Ishikawa (cell line): Measurements from ENCODE around the gene PRUNE2.

Source experiments
- CEBPB ChIP-seq: IDR thresholded peaks from 2 replicates; pipeline ENCODE4 v1.6.1; 2012
- CREB1 ChIP-seq: IDR thresholded peaks from 2 replicates; pipeline ENCODE4 v1.6.1; 2012; ENCODE audit warnings: low read depth
- EGR1 ChIP-seq: IDR thresholded peaks from 2 replicates; pipeline ENCODE4 v1.6.1; 2012
- EP300 ChIP-seq: IDR thresholded peaks from 2 replicates; pipeline ENCODE4 v1.6.1; 2012; ENCODE audit warnings: borderline replicate concordance
- FOXM1 ChIP-seq: IDR thresholded peaks from 2 replicates; pipeline ENCODE4 v1.6.1; 2012; ENCODE audit warnings: low read depth, borderline replicate concordance
- MAX ChIP-seq: IDR thresholded peaks from 2 replicates; pipeline ENCODE4 v1.6.1; 2012
- NFIC ChIP-seq: IDR thresholded peaks from 2 replicates; pipeline ENCODE4 v1.6.1; 2012
- RAD21 ChIP-seq: IDR thresholded peaks from 2 replicates; pipeline ENCODE4 v1.6.1; 2012; ENCODE audit warnings: low read depth
- REST ChIP-seq: IDR thresholded peaks from 2 replicates; pipeline ENCODE4 v1.6.1; 2012; ENCODE audit warnings: low read depth, mild to moderate bottlenecking
- TAF1 ChIP-seq: IDR thresholded peaks from 2 replicates; pipeline ENCODE4 v1.6.1; 2012; ENCODE audit warnings: low read depth, mild to moderate bottlenecking
- TCF12 ChIP-seq: IDR thresholded peaks from 2 replicates; pipeline ENCODE4 v1.6.1; 2012; ENCODE audit warnings: low read depth
- TEAD4 ChIP-seq: IDR thresholded peaks from 2 replicates; pipeline ENCODE4 v1.6.1; 2012
- USF1 ChIP-seq: IDR thresholded peaks from 2 replicates; pipeline ENCODE4 v1.6.1; 2012
- YY1 ChIP-seq: IDR thresholded peaks from 2 replicates; pipeline ENCODE4 v1.6.1; 2012; ENCODE audit warnings: low read depth
- ZBTB7A ChIP-seq: IDR thresholded peaks from 2 replicates; pipeline ENCODE4 v1.6.1; 2012; ENCODE audit warnings: low read depth

PRUNE2 gene

DNA sequence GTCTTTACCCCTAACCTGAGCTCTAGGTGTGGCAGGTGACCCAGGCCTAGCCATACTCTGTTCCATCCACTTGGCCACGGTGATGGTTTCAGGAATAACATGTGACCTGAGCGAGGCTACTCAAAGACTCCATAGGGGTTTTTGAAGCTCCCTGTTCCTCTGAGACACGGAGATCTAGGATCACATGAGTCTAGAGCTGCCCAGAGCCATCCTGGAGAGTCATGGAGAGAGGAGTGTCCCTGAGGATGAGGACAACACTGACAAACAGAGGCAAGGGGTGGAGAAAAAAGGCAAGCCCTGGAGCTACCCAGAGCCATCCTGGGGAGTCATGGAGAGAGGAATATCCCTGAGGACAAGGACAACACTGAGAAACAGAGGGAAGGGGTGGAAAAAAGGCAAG lies 171.2 kb downstream of the PRUNE2 start:
- TF ChIP-seq YY1: no peak
- no peak for TF ChIP-seq MAX
- no peak for TF ChIP-seq CREB1
- no peak for TF ChIP-seq TEAD4
- TF ChIP-seq EP300: no peak
- TF ChIP-seq EGR1: no peak
- TF ChIP-seq RAD21: no peak
- no peak for TF ChIP-seq FOXM1
- TF ChIP-seq ZBTB7A: no peak
- TF ChIP-seq TAF1: no peak
- TF ChIP-seq REST: no peak
- no peak for TF ChIP-seq CEBPB
- no peak for TF ChIP-seq NFIC
- TF ChIP-seq USF1: no peak
- TF ChIP-seq TCF12: no peak

GRCh38 chr9:76733096-76733495 lies 172.8 kb downstream of the PRUNE2 start:
- no peak for TF ChIP-seq NFIC
- no peak for TF ChIP-seq RAD21
- no peak for TF ChIP-seq CEBPB
- no peak for TF ChIP-seq MAX
- no peak for TF ChIP-seq EGR1
- no peak for TF ChIP-seq ZBTB7A
- TF ChIP-seq TEAD4: no peak
- no peak for TF ChIP-seq CREB1
- TF ChIP-seq TAF1: no peak
- TF ChIP-seq REST: no peak
- no peak for TF ChIP-seq YY1
- TF ChIP-seq TCF12: no peak
- no peak for TF ChIP-seq EP300
- TF ChIP-seq FOXM1: no peak
- no peak for TF ChIP-seq USF1

DNA sequence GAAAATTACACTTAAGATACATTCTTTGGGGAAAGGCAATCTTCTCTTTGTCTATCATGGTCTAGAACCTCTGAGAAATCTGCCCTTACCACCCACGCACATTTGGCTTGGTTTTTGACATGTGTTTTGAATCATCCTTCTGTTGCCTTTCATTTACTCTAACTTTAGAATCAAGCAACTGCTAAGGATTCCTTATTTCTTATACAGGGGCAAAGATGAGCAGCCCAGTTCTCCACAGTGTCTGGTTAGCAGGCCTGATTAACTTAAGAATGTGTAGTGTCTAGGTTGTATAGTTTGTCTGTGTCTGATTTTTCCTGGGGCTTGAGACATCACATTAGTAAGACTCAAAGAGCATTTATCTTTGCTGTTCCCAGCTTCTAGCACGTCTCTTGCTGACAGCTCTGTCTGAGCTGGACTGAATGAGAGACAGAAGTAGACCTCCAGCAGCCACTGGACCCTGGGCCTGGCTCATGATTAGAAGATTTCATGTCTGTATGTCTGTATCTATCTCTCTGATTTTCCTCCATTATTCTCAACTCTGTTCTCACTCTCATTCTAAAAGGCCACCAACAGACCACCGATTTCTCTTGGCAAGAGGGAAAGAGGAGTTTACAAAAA lies 173.5 kb downstream of the PRUNE2 start:
- TF ChIP-seq YY1 (no peak), EP300 (no peak), USF1 (no peak)

- TF ChIP-seq EP300: no peak
- no peak for TF ChIP-seq TEAD4
- no peak for TF ChIP-seq NFIC
- no peak for TF ChIP-seq CREB1
- TF ChIP-seq CEBPB: no peak
- no peak for TF ChIP-seq TCF12
- no peak for TF ChIP-seq TAF1
- no peak for TF ChIP-seq ZBTB7A
Measured at GRCh38 chr9:76730801-76731200, 175.1 kb downstream of the PRUNE2 start.

DNA sequence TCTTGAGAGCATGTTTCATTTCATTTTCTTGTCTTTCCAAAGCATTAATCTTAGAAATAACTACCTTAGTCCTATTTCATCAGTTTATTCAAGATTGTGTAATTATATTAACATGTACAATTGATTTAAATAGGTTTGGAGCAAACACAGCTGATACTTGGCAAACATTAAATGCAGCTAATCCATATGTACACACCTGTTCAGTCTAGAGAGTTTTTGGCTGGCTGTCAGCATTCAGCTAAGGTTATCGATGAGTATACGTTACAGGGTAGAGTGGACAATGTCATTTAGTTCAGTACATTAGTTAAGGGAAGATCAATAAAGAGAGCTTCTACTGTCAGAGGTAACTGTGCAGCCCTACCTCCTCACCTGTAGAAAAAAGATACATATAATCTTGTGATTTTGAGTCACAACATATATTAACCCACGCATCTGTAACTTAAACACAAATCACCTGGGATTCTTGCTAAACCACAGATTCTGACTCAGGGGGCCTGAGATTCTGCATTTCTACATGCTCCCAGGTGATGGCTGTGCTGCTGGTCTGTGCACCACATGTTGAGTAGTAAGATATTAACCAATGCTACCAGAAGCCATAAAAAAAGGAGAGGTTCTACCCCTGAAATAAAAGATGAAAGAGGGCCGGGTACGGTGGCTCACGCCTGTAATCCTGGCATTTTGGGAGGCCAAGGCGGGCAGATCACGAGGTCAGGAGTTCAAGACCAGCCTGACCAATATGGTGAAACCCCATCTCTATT lies 175.8 kb downstream of the PRUNE2 start:
- TF ChIP-seq YY1 (no peak), RAD21 (no peak), TCF12 (no peak), TEAD4 (no peak), REST (no peak), NFIC (no peak)
